H1 (cell line): ENCODE data around the gene SLIT3. TPM values are rescaled to one million over a fixed set of nuclear protein-coding genes. Genes with fewer than 3 reads are reported as not detected.

Experiments used
- CTCF ChIA-PET: fragments of 300-600 bp; sonication (Branson Sonifier 250); formaldehyde crosslinking; loops from one replicate; lab custom pipeline; 2021; ENCODE audit not compliant: partially characterized antibody; lab: Charles Lee
- POLR2A ChIA-PET: fragments of 300-600 bp; sonication (Branson Sonifier 250); formaldehyde crosslinking; loops from one replicate; lab custom pipeline; 2021; ENCODE audit warnings: inconsistent platforms; ENCODE audit not compliant: partially characterized antibody; lab: Charles Lee
- DNase-seq, 2 experiments: peaks; one replicate each; pipeline versions ENCODE4 v3.0.0 to v3.0.0-alpha.2; 2010 to 2022; ENCODE audit warnings: low spot score in 2 of 2, low read depth in 1 of 2, mixed read lengths in 1 of 2
- FAIRE-seq: peaks from 2 replicates; lab custom pipeline; 2011; peaks lifted over from hg19 to GRCh38; lab: Jason Lieb, UNC
- H2AFZ ChIP-seq: 2 replicates; pipeline ENCODE4 v1.8.1; 2012; ENCODE audit warnings: low read length, inconsistent platforms
- H2AK5ac ChIP-seq: 2 replicates; pipeline ENCODE4 v1.6.1; 2013; ENCODE audit warnings: low read depth, low read length
- H2BK120ac ChIP-seq: replicated peaks from 2 replicates; pipeline ENCODE3; 2013; ENCODE audit warnings: low read depth, low read length, inconsistent platforms
- H2BK12ac ChIP-seq: 2 replicates; pipeline ENCODE4 v1.6.1; 2013; ENCODE audit warnings: low read depth, low read length
- H2BK15ac ChIP-seq: 2 replicates; pipeline ENCODE4 v1.6.1; 2013; ENCODE audit warnings: low read length
- H2BK20ac ChIP-seq: 2 replicates; pipeline ENCODE4 v1.6.1; 2013; ENCODE audit warnings: low read length
- H2BK5ac ChIP-seq: 2 replicates; pipeline ENCODE4 v1.6.1; 2013; ENCODE audit warnings: low read depth, low read length
- H3K14ac ChIP-seq: 2 replicates; pipeline ENCODE4 v1.6.1; 2013; ENCODE audit warnings: inconsistent platforms; ENCODE audit not compliant: insufficient read length
- H3K18ac ChIP-seq: 2 replicates; pipeline ENCODE4 v1.6.1; 2013; ENCODE audit warnings: low read length; ENCODE audit errors: extremely low read depth
- H3K23ac ChIP-seq: 2 replicates; pipeline ENCODE4 v1.6.1; 2013; ENCODE audit warnings: inconsistent platforms; ENCODE audit not compliant: insufficient read length
- H3K23me2 ChIP-seq: 2 replicates; pipeline ENCODE4 v1.6.1; 2013; ENCODE audit warnings: low read depth, low read length
- H3K27ac ChIP-seq: 2 replicates; pipeline ENCODE4 v1.6.1; 2011; ENCODE audit warnings: low read depth, low read length, inconsistent platforms
- H3K27me3 ChIP-seq, 4 experiments: replicated peaks in 1 of 4; 1 replicate in 1 of 4; 2 replicates in 3 of 4; pipeline versions ENCODE4 v1.6.1 to v1.8.1; 2011 to 2013; ENCODE audit warnings: low read length in 3 of 4, mild to moderate bottlenecking in 3 of 4, inconsistent platforms in 2 of 4, mixed read lengths in 2 of 4, moderate library complexity in 1 of 4; ENCODE audit not compliant: control insufficient read depth in 3 of 4, insufficient read depth in 3 of 4; ENCODE audit errors: extremely low read depth in 1 of 4
- H3K36me3 ChIP-seq, 4 experiments: 2 replicates each; pipeline versions ENCODE4 v1.6.1 to v1.8.1; 2011 to 2013; ENCODE audit warnings: mild to moderate bottlenecking in 4 of 4, low read length in 3 of 4, moderate library complexity in 2 of 4, control low read depth in 1 of 4, inconsistent platforms in 1 of 4; ENCODE audit not compliant: insufficient read depth in 4 of 4, control insufficient read depth in 2 of 4
- H3K4ac ChIP-seq: replicated peaks from 2 replicates; pipeline ENCODE3; 2013; ENCODE audit warnings: low read length, low read depth, mixed read lengths, inconsistent platforms; ENCODE audit not compliant: insufficient read length
- H3K4me1 ChIP-seq, 4 experiments: replicated peaks in 1 of 4; 1 replicate in 1 of 4; 2 replicates in 3 of 4; pipeline versions ENCODE4 v1.6.1 to v1.8.1; 2011 to 2013; ENCODE audit warnings: low read length in 3 of 4, inconsistent platforms in 2 of 4, mixed read lengths in 1 of 4; ENCODE audit not compliant: insufficient read depth in 4 of 4, control insufficient read depth in 3 of 4
- H3K4me2 ChIP-seq, 2 experiments: 2 replicates each; pipeline versions ENCODE4 v1.6.1 to v1.8.1; 2011 to 2013; ENCODE audit warnings: low read depth in 2 of 2, low read length in 2 of 2, control low read depth in 1 of 2, inconsistent platforms in 1 of 2, mild to moderate bottlenecking in 1 of 2; ENCODE audit not compliant: insufficient read depth in 1 of 2
- H3K4me3 ChIP-seq, 4 experiments: fragments of 200-600, 300-600 bp in 1 of 4; sonication (generic), shearing (Covaris generic), sonication (Bioruptor Twin) in 1 of 4; 2 replicates each; pipeline versions ENCODE4 v1.5.1 to v1.8.1; 2011 to 2016; ENCODE audit warnings: low read length in 4 of 4, low read depth in 3 of 4, control low read depth in 2 of 4, inconsistent platforms in 2 of 4, mild to moderate bottlenecking in 2 of 4, mixed read lengths in 1 of 4, moderate library complexity in 1 of 4; ENCODE audit not compliant: insufficient read depth in 2 of 4; ENCODE audit errors: extremely low read depth in 1 of 4
- H3K56ac ChIP-seq: replicated peaks from 2 replicates; pipeline ENCODE3; 2013; ENCODE audit warnings: low read depth, mild to moderate bottlenecking, mixed read lengths, low read length, inconsistent platforms; ENCODE audit not compliant: insufficient read length
- H3K79me1 ChIP-seq: 2 replicates; pipeline ENCODE4 v1.6.1; 2013; ENCODE audit warnings: low read depth, low read length, control low read depth
- H3K79me2 ChIP-seq, 2 experiments: 2 replicates each; pipeline versions ENCODE4 v1.6.1 to v1.8.1; 2012 to 2013; ENCODE audit warnings: low read length in 2 of 2, mild to moderate bottlenecking in 2 of 2, inconsistent platforms in 1 of 2; ENCODE audit not compliant: insufficient read depth in 2 of 2, control insufficient read depth in 1 of 2
- H3K9ac ChIP-seq, 4 experiments: replicated peaks in 1 of 4; 1 replicate in 1 of 4; 2 replicates in 3 of 4; pipeline versions ENCODE4 v1.6.1 to v1.8.1; 2011 to 2013; ENCODE audit warnings: low read depth in 3 of 4, low read length in 3 of 4, control low read depth in 2 of 4, mild to moderate bottlenecking in 2 of 4, moderate library complexity in 2 of 4, inconsistent platforms in 1 of 4; ENCODE audit errors: extremely low read depth in 1 of 4
- H3K9me3 ChIP-seq, 2 experiments: 2 replicates each; pipeline versions ENCODE4 v1.6.1 to v1.8.1; 2012 to 2013; ENCODE audit warnings: mild to moderate bottlenecking in 2 of 2, moderate library complexity in 2 of 2, control low read depth in 1 of 2, inconsistent platforms in 1 of 2, low read depth in 1 of 2, low read length in 1 of 2, mixed read lengths in 1 of 2; ENCODE audit not compliant: insufficient read depth in 2 of 2
- H4K20me1 ChIP-seq, 2 experiments: replicated peaks in 1 of 2; 2 replicates each; pipeline versions ENCODE3 to v1.8.1; 2011 to 2013; ENCODE audit warnings: inconsistent platforms in 2 of 2, low read length in 2 of 2, mild to moderate bottlenecking in 1 of 2; ENCODE audit not compliant: insufficient read depth in 2 of 2, control insufficient read depth in 1 of 2
- H4K5ac ChIP-seq: 2 replicates; pipeline ENCODE4 v1.6.1; 2013; ENCODE audit warnings: low read length, low read depth, mixed read lengths, inconsistent platforms; ENCODE audit not compliant: insufficient read length
- H4K8ac ChIP-seq: 2 replicates; pipeline ENCODE4 v1.8.0; 2013; ENCODE audit warnings: mild to moderate bottlenecking, moderate library complexity, low read length, inconsistent platforms; ENCODE audit not compliant: insufficient read depth; ENCODE audit errors: extremely low read depth
- H4K91ac ChIP-seq: replicated peaks from 2 replicates; pipeline ENCODE3; 2013; ENCODE audit warnings: low read length, mixed read lengths, inconsistent platforms; ENCODE audit not compliant: insufficient read length
- CBX8 ChIP-seq: fragments of 300-800, 300-1000 bp; sonication (generic); IDR thresholded peaks from 2 replicates; pipeline ENCODE4 v1.7.1; 2016; ENCODE audit warnings: low read depth, low read length, borderline replicate concordance
- CTCF ChIP-seq, 3 experiments: IDR thresholded peaks; 1 replicate in 2 of 3; 2 replicates in 1 of 3; pipeline versions ENCODE4 v1.5.1 to v1.6.1; 2011; ENCODE audit warnings: low read length in 3 of 3, mild to moderate bottlenecking in 3 of 3, inconsistent platforms in 2 of 3, low read depth in 1 of 3, moderate library complexity in 1 of 3; ENCODE audit not compliant: insufficient read depth in 1 of 3; ENCODE audit errors: control extremely low read depth in 1 of 3
- JUN ChIP-seq: IDR thresholded peaks from 2 replicates; pipeline ENCODE4 v1.6.1; 2011; ENCODE audit warnings: low read depth, mild to moderate bottlenecking, improper control_type of control experiment, low read length
- KDM5A ChIP-seq: fragments of 200-600 bp; IDR thresholded peaks from 2 replicates; pipeline ENCODE4 v1.7.1; 2012; ENCODE audit warnings: mild to moderate bottlenecking, low read length, inconsistent platforms, mixed read lengths
- RFX5 ChIP-seq: IDR thresholded peaks from 2 replicates; pipeline ENCODE4 v1.6.1; 2011; ENCODE audit warnings: low read depth, low read length, improper control_type of control experiment, borderline replicate concordance
- RNF2 ChIP-seq: fragments of 200-900, 300-1000 bp; sonication (generic); IDR thresholded peaks from 2 replicates; pipeline ENCODE4 v1.7.1; 2016; ENCODE audit warnings: borderline replicate concordance, low read depth, mild to moderate bottlenecking, antibody characterized with exemption, low read length; ENCODE audit not compliant: poor library complexity, severe bottlenecking; ENCODE audit errors: missing control alignments
- RXRA ChIP-seq: IDR thresholded peaks from 2 replicates; pipeline ENCODE4 v1.6.1; 2011; ENCODE audit warnings: low read depth, mild to moderate bottlenecking, low read length, moderate library complexity; ENCODE audit not compliant: insufficient read depth
- SRF ChIP-seq: IDR thresholded peaks from 2 replicates; pipeline ENCODE4 v1.6.1; 2011; ENCODE audit warnings: mild to moderate bottlenecking, low read depth, low read length, moderate library complexity
- TAF7 ChIP-seq: optimal IDR thresholded peaks from 2 replicates; pipeline ENCODE3; 2011; ENCODE audit warnings: low read depth, mild to moderate bottlenecking, inconsistent platforms, low read length, moderate library complexity, borderline replicate concordance
- WGBS, 2 experiments: shearing (Covaris generic) in 1 of 2; methylation state at CpG; one replicate each; pipeline versions ENCODE4 v1.1.6 to v1.1.7; 2013 to 2015; ENCODE audit warnings: low lambda C conversion rate in 2 of 2, mixed read lengths in 2 of 2, inconsistent platforms in 1 of 2, low coverage in 1 of 2, missing lambda C conversion rate in 1 of 2; ENCODE audit not compliant: insufficient replicate concordance in 2 of 2, insufficient coverage in 1 of 2, insufficient read length in 1 of 2; ENCODE audit errors: extremely low coverage in 1 of 2, missing lambda C conversion rate in 1 of 2; 5-methylcytosine and 5-hydroxymethylcytosine counted together
- polyA plus RNA-seq, 7 experiments: library from polyadenylated mRNA; depleted of rRNA in 3 of 7; stranded (reverse) in 5 of 7; unstranded in 2 of 7; fragments of >200 nt in 5 of 7; fragments of 200-250 nt in 2 of 7; gene quantifications; 1 replicate in 5 of 7; 2 replicates in 1 of 7; 4 replicates in 1 of 7; pipeline versions ENCODE4 v1.2.1 to v1.2.3, GENCODE V29; 2011 to 2013; ENCODE audit warnings: missing spikeins in 2 of 7, mixed read lengths in 2 of 7
- total RNA-seq: library from RNA; stranded (reverse); fragmentation: NEBNext Ultra II Directional; extraction: Animal tissue kit (Norgen Biotek cat#: 25700); gene quantifications from 2 replicates; pipeline ENCODE4 v1.2.1, GENCODE V29; 2021

SLIT3 gene
- total and polyA plus RNA-seq, 2 of the 8 experiments (the other 6 are each of a cell fraction or from before 2014, with no cell fraction given), result 1.1 to 1.2 TPM

- ChIA-PET POLR2A (no interaction called here), CTCF (interaction anchor here (0.8 to 11.9 kb wide), 3 partner anchors 12 to 269 kb away, joined by 3 to 89 read pairs (median 18); no protein-coding TSS in a partner anchor)
- no peak for FAIRE-seq
- Histone ChIP-seq H3K23me2 (no peaks in the 10 kb centered on the region), H4K8ac (no peak overlapping the region), H3K4me2 (no peak overlapping the region), H3K27me3 (no peaks in the 10 kb centered on the region), H2BK20ac (no peak overlapping the region), H3K36me3 (no peaks in the 10 kb centered on the region), H4K5ac (no peak overlapping the region), H4K91ac (no peak overlapping the region), H3K79me2 (no peaks in the 10 kb centered on the region), H3K18ac (no peak overlapping the region), H2BK12ac (no peak overlapping the region), H3K27ac (no peak overlapping the region), H2BK5ac (no peak overlapping the region), H3K23ac (no peak overlapping the region), H3K9me3 (no peaks in the 10 kb centered on the region), H3K4me1 (no peaks in the 10 kb centered on the region), H3K14ac (no peak overlapping the region), H3K79me1 (no peaks in the 10 kb centered on the region), H3K4me3 (no peak overlapping the region), H2AFZ (no peak overlapping the region), H3K4ac (no peak overlapping the region), H2AK5ac (no peak overlapping the region), H3K9ac (no peak overlapping the region), H2BK15ac (no peak overlapping the region), H2BK120ac (no peak overlapping the region), H4K20me1 (no peaks in the 10 kb centered on the region), H3K56ac (no peak overlapping the region)
- WGBS, 2 experiments, result 69% methylated on average over 3 of the region's 5 CpGs; no CpG with 5 or more reads in 1 of the 2 experiments
- no peak for DNase-seq
- TF ChIP-seq RXRA, result no peak
- TF ChIP-seq JUN, result no peak
- no peak for TF ChIP-seq TAF7
- TF ChIP-seq KDM5A, result no peak
- TF ChIP-seq RNF2, result no peak
- no peak for TF ChIP-seq SRF
- TF ChIP-seq CBX8, result no peak
- no peak for TF ChIP-seq CTCF (IDR thresholded peaks at IDR 0.05; ENCODE audit: control extremely low read depth in 1 of 3, insufficient read depth in 1 of 3, low read depth in 1 of 3, low read length in 3 of 3)
- TF ChIP-seq RFX5, result no peak
Measured at GRCh38 chr5:168693297-168693696, 607.6 kb downstream of the SLIT3 start.
